Stimulated activated CD4-positive, alpha-beta T cell treated with anti-CD3 and anti-CD28 coated beads, Interleukin-4, amount 100 ng/mL, for 1 hour (primary cell): ENCODE results near the gene PEX10.

Experiments
- DNase-seq: peaks from one replicate; pipeline ENCODE4 v3.0.0-alpha.2; 2020

The PEX10 gene

DNA sequence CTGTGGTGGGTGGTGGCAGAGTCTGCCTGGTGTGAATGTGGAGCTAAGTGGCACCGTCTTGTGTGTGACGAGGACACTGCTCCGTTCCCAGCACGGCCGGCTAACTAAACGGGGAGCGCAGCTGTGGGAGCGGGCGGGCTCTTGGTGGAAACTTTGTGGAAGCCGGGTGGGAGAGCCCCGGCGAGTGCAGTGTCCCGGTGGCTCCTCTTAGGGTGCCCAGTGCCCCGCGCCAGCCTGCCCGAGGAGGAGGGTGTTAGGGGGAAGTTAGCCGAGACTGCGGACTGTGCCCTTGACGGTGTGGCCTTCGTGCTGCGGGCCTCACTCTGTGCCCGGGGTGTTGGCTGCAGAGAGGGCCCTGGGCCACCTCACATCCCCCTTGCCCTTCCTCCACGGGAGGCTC lies 9.9 kb downstream of the PEX10 start:
- no peak for DNase-seq

DNA sequence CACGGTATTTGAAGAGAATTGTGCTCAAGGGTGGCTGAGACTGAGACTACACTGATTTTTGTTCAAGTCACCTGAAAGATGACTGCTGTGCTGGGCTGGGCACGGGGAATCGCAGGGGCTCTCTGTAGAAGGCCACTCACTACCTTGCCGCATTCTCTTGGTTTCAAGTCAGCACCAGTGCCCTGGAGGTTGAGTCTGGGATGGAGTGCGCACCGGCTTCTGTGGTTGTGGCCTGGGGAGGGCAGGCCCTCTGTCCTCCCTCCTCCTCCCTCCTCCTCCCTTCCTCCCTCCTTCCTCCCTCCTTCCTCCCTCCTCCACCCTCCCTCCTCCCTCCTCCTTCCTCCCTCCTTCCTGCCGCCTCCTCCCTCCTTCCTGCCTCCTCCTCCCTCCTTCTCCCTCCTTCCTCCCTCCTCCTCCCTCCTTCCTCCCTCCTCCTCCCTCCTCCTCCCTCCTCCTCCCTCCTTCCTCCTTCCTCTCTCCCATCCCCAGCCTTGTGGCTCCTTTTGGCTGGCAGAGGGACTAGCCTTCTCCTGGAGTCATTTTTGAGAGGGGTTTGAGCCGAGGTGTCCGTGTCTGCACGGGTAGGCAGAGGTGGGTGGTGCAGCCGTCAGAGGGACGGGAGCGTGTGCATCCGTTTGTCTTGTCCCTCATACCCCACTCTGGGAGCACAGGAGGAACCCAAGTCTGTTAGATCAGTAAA lies 11.3 kb downstream of the PEX10 start:
- no peak for DNase-seq

DNA sequence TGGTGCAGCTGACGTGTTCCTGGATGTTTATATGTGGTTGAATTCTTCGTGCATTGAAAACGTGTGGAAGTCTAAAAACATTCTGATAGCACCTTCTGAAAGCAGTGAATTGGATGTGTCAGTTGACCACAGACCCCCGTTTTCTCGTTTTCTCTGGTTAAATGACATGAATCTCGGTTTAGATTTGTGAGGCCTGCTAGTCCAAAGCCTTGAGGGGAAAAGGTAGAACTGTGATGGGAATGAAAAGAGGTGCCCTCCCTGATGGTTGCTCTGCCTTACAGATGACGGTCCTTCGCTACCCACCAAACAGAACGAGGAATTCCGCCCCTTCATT lies 11.8 kb downstream of the PEX10 start:
- no peak for DNase-seq

DNA sequence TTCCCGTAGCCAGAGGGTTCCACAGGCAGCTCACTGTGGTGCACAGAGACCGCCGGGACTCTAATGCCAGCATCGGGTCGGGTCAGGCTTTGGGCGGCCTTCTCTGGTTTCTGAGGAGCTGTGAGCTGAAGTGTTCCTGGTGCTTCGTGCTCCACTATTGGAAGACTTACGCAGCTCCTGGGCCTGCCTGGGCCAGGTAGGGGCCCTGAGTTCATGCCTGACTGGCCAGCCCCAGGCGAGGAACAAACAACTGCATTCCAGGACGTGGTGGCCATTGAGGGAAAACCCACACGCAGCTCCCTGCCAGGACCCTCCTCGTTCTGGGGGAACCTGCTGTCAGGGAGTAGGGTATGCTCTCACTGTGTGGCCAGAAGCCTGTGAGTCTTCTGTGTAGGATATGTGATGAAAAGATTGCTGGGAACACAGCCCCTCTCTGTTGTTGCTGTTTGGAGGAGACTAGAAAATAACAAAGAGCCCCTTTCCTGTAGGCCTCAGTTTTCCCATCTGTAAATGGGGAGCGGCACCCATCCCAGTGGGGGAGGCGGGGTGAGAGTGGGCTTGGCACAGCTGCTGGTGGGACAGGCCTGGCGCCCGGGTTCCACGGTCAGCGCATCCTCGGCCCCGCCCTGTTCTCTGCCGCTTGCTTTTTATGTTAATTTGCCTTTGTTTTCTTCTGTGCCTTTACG lies 12.3 kb downstream of the PEX10 start:
- no peak for DNase-seq

DNA sequence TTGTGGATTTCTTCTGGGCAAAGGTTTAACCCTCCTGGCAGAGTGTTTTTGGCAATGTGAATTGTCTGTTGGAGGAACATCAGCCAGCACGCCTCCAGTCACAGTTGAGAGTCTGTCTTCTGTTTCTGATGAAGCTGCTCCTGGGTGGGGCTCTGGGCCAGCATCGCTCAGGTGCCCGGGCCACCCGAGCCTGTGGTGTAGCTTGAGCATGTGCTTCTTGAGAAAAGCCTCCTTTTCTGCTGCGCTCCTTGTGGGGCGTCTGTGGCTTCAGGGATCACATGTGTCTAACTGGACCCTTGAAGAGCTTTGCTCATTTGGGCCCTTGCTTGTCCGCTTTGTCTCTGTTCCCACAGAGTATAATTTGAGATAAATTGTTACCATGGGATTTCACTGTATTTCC lies 13.5 kb downstream of the PEX10 start:
- DNase-seq: no peak

DNA sequence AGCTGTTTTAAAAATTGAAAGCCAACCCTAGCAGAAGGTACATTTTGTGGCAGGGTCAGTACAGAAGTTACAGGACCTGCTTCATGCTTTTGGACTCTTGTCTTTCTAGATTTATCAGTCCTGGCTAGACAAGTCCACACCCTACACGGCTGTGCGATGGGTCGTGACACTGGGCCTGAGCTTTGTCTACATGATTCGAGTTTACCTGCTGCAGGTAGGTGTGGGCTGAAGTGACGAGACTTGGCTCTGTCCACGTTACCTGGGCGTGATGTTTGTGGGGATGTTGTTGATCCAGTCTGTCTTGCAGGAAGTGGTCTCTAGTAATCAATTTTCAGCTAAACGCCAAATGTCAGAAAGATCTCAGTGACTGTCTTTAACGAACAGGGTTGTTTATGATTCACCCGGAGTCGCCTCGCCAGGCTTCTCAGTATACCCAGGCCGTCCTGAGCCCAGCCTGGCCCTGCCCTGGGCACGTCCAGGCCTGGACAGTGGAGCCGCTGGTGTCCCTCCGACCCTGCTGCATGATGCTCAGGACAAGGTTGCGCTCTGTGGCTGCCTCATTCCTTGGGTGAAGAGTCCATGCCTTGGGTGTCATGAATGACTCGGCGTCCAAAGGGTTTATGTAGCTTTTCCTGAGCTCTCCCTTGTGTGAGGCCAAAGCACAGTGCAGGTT lies 15.2 kb downstream of the PEX10 start:
- DNase-seq: no peak

DNA sequence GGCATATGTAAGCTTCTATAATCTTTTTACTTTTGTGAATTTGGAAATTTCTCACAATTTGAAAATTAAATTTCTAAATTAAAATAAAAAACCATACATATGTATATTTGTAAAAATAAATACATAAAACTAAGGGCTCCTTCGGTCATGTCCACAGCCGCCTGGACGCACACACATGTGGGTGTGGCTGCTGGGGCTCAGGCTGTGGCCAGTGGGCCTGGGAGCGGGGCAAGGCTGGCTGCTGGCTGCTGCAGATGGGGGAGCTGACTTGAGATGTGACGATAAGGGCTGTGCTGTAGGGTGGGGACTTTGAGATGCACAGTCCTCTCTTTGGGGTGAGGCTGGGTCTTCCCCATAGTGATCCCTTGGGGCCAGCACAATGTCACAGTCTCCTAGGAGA lies 15.9 kb downstream of the PEX10 start:
- DNase-seq: no peak

DNA sequence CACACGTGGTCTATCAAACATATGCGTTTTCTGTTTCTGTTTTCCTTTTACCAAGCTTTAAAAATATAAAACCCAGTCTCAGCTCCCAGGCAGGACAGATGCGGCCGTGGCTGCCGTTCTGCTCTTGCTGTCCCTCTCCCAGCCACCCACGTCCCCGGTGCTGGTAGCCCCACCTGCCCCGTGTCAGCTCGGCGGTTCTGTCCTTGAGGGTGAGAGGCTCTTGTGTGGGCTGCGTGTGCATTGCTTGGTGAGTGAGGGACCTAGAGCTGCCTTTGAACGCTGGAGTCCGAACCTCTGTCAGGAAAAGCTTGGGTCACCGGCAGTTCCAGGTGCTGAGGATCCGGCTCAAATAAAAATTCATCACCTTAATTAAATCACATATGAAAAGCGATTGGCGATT lies 16.3 kb downstream of the PEX10 start:
- no peak for DNase-seq

DNA sequence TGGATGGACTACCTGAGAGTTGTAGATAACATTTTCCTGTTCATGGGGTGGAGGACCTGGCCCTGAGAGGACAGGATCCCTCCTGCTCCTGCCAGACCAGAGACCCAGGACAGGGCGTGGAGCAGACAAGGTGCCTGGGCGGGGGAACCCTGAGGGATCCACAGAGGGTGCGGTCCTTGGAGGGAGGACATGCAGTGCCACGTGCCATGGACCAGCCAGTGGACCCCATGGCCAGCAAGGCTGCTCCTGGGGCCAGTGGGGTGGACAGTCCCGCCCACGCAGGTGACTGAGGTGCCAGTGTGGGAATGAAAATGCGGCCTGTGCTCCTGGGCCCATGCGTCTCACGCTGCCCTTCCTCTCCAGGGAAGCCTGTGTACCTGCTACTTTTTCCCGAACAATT lies 17.1 kb downstream of the PEX10 start:
- no peak for DNase-seq

DNA sequence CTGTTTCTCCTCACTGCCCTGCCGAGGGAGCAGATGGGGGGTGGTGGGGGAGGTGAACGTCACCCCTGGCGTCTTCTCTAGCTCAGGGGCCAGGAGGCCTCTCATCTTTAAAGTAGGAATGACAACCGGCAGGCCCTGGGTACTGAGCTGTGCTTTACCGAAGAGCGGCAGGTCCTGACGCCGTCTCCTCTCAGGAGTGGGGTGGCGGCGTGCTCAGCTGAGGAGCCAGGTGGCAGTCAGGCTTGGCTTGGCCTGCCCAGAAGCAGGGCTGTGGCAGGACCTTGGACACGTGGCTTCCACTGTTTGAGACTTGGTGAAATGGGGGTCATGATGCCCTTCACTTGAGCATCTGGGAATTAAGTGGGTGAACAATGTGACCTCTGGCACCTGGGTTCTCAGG lies 17.6 kb downstream of the PEX10 start:
- no peak for DNase-seq

DNA sequence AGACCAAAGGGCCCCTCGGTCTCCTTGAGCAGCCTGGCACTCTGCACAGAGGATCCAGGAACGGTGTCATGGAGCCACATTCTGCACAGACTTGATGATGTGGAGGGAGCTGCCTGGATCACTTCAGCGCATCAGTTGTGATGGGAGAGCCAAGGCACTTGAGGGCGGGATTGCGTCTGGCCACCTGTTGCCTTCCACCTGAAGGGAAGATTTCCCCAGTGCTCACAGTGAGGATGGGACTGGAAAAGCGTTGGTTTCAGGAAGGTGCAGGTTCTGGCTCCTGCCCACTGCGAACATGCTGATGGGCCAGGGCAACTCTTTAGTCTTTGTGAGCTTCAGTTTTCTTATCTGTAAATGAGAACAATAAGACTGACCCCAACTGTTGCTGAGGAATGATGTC lies 18.1 kb downstream of the PEX10 start:
- no peak for DNase-seq

DNA sequence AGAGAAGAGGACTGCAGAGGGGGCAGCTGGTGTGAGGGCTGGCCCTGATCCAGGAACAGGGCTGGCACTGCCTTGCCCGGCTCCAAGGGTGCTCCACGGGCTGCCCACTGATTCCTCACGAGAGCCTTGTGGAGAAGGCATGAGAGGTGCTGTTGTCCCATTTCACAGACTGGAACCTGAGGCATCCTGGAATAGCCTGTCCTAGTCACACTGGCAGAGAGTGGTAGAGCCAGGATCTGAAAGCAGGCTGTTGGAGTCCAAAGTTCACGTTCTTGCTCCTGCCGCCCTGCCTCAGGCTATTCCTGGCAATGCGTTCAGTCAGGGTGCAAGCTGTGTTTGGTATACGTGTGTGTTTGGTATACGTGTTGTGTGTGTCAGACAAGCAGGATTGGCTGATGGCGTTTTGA lies 18.9 kb downstream of the PEX10 start:
- DNase-seq: no peak

DNA sequence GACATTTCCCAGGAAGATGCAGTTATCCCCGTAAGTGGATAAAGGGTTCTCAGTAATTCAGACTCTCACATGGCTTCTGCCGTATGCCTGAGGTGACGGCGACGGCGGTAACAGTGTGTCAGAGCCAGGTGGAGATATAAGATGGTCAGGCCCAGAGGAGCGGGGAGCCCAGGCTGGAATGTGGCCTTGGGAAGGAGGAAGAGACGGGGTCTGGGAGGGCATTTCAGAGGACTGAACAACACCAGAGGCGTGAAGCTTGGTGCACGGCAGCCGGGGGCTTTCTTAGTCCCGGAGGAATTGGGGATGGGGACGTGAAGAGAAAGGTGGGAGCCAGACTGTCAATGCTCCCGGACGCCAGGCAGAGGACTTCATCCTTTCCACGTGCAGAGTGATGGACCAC lies 19.7 kb downstream of the PEX10 start:
- DNase-seq: no peak

DNA sequence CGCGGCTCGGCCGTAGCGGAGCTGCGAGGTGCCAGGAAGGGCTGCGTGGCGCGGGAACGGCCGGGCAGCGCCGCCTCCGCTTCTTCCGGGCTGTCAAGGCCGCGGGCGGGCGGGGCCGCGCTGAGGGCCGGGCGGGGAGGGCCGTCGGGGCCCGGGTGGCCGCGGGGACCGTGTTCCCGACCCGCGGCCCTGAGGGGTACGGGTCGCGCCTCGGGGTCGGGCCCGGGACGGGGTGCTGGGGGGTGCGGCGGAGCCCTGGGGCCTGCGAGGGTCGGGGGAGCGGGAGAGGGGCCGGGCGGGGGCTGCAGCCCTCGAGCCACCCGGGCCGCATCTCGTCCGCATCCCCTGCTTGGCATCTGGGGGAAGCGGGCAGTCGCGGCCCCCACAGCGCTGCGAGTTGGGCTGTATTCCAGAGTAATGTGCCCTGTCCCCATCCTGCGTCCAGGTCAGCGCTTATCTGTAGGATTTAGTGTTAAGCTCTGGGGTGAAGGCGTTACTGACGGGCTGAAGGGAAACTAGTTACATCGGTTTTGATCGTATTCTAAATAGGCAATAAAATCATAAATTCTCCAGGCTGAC lies 20.3 kb downstream of the PEX10 start:
- no peak for DNase-seq

DNA sequence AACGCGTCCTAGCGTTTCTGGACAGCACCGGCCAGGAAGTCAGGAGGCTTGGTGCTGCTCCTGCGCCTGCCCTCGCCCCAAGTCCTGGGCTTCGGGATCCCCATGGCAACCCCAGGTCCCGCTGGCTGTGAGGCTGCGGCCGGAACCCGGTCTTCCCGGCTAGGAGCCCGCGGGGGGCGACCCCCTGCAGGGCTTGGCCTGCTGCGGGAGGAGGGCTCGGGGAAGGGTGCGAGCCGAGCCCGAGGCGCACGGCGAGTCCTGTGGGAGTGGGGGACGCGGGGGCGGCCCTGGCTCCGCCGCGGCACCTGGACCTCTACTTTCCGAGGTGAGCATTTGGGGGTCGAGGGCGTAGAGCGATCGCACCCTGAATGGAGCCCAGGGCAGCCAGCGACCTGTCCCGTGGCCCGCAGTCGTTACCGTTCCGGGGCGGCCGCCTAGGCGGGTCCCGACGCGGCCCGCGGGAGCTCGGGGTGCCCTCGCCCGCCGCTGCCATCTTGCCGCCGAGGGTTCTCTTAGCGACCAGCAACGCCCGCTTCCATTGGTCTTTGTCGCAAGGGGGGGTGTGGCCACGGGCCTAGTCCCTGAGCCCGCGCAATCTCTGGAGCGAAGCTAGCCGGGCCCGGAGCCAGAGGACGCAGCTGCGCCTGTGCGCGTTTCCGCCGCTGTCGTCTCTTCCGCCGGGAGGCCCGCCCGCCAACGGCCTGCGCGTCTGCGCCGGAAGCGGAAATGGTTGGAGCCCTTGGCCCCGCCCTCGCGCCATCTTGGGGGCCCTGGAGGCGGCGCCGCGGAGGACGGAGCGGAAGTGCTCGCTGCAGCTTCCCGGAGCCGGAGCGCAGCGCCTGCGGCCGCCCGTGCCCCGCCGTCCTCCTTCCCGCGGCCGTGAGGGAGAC lies 21.1 kb downstream of the PEX10 start, which contains the start of the genes MORN1 and RER1:
Gene MORN1, minus strand, starts transcription at position 514 of the 890 bp plus-strand sequence. Its CDS starts 21 bp downstream, at position 493.
Gene RER1, plus strand, starts transcription at position 801 of the 890 bp plus-strand sequence. CDS start 3,950 bp downstream, outside the sequence.
- DNase-seq: peak; percentile 99

DNA sequence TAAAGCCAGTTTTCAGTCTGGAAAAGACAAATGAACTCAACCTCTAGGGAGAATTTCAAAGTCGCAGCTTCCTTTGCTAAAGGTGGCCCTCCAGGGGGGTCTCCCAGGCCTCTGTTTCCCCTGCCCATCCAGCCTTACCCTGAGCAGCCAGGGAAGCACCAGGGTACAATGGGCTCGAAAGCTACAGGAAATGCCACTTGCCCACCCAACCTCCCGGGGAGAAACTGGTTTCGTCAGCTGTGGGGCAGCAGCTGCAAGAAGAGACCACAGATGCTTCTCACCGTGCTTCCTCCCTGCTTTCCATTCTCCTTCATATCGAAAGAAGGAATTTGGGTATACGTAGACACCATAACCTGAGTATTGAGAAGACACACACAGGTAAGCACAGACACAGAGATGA lies 22.7 kb downstream of the PEX10 start:
- DNase-seq: no peak

DNA sequence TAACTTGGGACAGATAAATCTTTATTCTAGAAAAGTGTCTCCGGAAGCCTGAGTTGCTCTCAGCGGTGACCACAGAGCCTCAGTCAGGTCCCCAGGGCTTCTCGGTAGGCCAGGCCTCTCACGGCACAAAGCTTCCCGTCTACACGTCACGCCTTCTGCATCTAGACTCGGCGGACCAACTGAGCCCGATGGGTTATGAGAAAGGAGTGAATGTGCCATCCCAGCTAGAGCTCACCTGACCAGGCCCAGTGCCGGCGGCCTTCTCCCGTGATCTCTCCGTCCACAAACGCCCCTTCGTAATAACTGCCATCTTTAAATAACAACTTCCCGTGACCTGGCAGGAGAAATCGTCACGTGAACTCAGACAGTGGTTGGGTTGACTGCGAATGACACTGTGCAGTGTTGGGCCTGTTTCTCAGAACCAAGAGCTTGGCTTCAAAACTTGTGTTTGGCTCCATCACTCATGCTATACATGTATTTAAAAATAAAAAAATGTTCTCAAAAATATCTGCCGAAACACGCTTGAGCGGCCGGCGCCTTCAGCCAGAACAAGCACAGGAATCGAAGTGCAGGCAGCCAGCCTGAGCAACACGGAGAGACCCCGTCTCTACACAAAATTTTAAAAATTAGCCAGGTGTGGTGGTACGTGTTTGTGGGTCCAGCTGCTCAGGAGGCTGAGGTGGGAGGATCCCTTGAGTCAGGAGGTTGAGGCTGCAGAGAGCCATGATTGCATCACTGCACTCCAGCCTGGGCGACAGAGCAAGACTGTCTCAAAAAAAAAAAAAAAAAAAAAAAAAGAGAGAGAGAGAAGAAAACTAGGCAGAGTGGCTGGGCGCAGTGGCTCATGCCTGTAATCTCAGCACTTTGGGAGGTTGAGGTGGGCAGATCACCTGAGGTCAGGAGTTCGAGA lies 24.1 kb downstream of the PEX10 start:
- DNase-seq: no peak

DNA sequence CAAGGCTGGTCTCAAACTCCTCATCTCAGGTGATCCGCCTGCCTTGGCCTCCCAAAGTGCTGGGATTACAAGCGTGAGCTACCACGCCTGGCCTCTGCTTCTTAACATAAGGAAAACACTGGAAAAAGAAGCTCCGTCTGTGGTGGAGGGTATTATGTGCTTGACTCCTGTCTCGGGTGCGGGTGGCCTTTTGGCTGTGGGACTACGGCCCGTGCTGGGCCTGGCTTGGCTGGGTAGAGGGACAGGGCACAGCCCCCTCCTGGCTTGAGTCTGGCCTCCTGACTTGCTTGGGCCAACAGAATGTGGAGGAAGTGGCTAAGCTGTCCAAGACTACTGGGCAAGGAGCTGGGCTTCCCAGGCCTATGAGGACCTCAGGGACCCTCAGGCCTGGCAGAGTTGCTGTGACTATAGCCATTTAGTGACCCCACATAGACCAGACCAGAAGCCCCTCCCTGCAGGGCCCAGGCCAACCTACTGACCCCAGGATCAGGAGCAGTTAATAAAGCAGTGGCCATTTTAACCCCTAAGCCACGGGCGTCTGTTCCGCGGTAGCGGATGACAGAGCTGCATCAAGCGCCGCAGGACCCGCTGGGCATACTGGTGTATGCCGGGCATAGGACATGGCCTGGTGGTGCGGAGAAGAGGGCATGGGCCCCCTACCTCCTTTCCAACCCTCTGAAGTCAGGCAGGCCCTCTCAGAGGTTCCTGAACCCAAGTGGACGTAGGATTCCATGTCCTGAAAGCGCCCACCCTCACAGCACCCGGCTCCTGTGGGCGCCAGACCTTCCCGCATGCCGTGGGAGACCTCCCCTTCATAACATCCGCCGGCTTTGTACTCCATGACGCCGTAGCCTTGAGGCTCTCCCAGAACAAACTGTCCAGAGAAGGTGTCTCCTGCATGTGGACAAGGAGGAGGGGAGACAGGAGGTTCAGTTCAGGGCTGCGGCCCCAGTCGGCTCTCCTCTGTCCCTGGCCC lies 25.4 kb downstream of the PEX10 start:
- peak; percentile 1 for DNase-seq

DNA sequence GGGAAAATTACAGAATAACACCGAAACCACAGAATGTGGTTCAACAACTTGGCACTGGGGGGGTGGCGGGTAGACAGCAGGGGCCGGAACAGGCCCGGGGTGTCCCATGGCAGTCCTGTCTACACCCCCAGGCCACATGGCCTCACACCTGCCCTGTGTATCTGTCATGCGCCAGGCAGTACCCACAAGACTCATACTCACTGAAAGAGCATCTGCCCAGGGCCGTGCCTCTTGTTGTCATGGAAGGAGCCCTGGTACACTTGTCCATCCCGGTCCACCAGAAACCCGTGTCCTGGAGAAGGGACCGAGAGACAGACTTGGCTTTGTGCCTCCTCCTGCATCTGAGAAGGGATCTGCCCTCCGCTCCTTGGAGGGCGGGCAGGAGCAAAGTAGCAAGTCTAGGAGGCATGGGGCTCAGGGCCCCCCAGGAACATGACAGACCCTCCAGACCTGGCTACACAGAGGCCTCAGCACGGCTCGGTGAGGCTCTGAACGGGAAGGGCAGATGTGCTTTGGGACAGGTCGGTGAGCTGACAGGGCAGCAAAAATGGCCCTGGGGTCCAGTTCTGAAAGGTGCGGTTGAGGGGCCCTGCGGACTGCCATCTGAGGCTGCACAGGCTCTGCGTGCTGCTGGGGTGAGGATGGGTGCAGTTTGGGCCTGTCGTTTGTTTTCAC lies 26.6 kb downstream of the PEX10 start:
- DNase-seq: no peak
